HG03064 (cell line): ENCODE data around the gene B3GALT4.

Source experiments
- ATAC-seq: cut with Tn5 transposase; IDR thresholded peaks from one replicate; pipeline ENCODE4 v1.9.1; 2021; ENCODE audit warnings: low read depth; ENCODE audit not compliant: unreplicated experiment

B3GALT4 gene

DNA sequence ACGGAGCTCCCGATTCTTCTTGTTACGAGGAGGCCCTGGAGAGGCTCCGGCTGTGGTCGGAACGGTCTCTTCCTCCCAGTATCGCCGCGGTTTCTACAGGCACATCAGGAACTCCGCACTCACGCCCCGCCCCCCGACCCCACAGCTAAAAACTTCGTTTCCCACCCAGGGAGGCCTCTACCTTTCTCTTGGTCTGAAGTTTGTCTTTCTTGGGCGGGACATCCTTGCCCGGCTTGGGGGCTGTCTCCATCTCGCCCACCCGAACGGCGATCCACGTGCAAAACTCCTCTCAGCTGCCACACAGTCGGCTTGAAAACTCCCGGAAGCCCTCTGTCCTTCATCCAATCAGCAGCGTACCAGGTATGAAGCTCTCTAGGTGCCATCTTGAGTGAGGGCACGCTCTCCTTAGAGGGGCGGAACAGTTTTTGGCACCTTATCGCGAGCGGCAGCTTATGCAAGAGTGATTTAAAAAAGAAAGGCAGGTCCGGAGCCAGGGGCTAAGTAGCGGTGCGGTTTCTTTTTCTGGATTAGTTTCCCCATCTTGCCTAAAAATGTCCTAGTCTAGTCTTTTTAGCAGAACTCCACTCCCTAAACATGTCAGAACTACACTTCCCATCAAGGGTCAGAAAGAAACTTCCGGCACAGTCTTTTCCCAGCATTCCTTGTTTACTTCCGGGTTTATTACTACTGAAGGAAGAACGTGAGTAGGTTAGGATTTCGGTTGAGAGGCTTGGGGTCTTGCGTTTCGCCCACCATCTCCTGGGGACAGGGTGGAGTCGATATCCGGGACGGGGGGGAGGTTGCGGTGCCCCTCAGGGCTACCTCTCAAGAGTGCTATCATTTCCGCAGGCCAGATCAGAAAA is 12.2 kb downstream of the B3GALT4 start, which contains the start of the genes PFDN6 and WDR46:
Gene PFDN6, plus strand, starts transcription at position 681 of the 863 bp plus-strand sequence. CDS start 256 bp downstream, outside the sequence.
Gene WDR46, minus strand, starts transcription at position 319 of the 863 bp plus-strand sequence. Its CDS starts 69 bp downstream, at position 250.
- ATAC-seq: peak; percentile 65

DNA sequence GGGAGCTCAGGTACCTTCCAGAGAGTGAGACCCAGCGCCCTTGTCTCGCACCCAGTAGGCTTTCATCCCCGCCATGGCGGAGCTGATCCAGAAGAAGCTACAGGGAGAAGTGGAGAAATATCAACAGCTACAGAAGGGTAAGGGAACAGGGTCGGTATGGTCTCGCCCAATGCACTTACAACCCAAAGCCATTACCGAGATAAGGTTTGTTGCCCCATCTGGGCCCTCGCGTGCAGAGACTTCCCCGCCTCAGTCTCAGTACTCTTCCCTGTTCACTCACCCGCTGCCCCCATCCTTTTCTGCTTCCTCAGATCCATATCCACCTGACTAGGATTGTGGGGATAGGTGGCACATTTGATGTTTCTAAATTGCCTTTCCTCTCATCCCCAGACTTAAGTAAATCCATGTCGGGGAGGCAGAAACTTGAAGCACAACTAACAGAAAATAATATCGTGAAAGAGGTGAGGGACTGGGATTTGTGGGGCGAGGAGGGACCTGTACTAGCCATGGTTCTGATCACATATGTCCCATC is 12.9 kb downstream of the B3GALT4 start:
- ATAC-seq: no peak

DNA sequence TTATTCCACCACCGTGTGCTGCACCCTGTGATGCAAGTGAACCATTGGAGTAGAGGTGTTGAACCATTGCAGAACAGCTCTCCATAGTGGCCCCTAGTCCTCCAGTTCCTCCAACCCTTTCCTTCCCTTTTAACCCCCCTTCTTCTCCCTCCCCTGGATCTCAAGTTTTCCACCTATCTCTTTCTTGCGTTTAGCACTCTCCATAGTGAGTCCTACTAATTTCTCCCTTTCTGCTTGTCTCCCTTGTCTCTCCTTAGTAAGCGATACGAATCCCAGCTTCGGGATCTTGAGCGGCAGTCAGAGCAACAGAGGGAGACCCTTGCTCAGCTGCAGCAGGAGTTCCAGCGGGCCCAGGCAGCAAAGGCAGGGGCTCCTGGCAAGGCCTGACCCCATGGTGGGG is 13.5 kb downstream of the B3GALT4 start:
- no peak for ATAC-seq

DNA sequence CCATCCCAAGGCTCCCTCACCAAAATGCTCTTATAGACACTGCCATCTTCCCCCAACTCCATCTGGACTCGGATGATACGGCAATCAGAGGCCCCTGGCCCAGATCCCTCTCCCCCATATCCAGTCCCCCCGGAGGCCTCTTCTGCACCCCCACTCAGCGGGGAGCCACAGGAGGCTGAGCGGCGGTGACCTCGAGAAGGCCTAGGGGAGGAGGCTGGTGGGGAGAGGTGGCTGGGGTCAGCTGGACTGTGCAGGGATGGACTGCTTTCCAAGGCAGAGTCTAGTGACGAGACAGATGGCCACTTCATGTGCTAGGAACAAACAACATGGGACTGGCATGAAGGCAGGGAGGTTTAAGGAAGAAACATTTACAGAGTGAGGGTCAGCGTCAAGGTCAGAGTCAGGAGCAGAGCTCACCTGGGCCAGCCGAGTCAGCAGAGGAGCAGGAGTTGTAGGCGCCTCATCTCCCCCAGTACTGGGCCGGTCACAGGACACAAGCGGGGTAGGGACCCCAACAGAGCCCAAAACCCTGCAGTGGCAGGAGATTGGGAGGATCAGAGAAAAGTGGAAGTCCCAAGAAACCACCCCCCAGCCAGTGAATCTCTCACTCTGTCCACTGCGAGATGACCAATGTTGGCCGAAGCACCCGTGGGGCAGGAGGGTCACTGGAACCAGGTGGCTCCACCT is 16.2 kb downstream of the B3GALT4 start:
- ATAC-seq: no peak

DNA sequence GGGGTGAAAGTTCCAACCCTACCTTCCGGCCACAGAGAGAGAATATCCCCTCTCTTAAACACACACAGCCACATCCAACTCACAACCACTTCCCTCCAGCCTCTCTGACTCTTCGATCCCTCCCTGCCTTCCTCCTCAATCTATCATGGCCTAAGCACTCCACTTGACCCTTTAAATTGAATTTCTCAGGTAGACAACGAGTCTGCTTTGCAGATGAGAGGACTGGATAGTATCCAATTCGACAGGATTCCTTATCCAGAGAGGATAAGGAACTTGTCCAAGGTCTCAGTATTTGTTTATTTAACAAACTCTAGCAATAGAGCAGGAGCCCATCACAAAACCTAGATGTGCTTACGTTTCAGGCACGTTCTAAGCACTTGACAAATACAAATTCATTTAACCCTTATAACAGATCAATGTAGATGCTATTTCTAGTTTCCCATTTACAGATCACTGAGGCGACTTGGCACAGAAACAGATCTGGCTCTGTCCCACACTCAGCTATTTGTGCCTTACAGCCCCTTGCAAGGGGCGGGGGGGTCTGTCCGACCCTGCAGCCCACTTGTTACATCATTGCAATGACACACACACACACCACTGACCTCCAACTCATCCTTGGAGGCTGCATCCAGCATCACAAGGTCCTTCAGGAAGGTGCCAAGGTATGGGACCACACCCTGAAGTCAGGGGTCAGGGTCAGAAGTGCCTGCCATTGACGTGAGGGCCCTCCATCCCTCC is 17.3 kb downstream of the B3GALT4 start:
- no peak for ATAC-seq

DNA sequence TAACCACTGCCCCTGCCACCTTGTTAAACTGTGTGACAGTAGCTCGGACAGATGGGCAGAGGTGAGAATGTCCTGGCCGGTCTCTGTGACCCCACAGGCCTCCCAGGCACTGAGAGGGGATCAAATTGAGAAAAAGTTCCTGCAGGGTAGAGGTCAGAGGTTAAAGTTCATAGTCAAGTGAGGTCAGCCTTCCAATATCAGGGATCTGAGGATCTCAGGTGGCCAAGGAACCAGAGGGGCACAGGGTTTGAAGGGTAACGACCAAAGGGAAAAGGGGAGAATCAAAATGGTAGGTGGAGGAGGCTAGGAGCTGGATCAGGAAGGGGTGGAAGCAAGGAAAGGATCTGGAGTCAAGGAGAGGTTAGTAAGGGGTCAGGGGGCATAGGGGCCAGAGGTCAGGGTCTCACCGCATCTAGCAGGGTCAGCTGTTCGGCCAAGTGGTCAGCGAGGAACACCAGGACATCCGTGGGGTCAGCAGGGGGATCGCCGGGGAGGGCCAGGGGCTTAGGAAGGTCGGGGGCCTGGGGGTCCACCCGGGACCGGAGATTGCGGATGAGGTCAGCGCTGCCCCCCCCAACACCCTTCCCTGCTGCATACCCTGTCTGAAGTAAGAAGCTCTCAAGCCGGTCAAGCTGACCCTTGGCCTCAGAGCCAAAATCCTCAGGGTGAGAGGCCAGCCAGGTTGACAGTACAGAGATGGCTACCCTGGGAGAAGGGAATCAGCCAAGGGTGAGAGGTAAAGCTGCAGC is 18.9 kb downstream of the B3GALT4 start:
- no peak for ATAC-seq

DNA sequence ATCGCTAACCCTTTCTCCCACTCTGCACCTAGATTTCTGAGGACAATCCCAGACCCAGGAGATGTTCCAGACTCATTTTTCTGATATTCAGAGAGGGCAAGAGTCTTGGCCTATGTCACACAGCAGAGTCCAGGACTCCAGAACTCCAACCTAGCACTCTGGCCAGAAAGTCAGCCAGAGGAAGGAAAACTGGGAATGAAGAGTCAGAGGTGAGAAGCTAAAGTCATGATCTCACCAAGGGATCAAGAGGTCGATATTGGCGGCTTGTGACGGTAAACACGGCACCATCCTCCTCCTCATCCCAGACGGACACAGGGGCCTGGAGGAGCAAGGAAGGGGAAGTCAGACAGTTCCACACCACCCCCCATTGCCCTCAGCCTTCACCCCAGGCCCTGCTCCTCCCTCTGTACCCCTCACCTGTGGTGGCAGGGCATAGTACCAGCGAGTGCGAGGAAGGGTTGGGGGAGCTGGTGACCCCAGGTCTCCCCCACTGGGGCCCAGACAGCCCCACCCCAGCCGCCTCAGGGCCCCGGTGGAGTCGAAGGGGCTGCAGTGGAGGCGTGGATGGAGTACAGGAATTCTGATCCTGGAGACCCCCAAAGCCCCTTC is 20.0 kb downstream of the B3GALT4 start:
- ATAC-seq: no peak

DNA sequence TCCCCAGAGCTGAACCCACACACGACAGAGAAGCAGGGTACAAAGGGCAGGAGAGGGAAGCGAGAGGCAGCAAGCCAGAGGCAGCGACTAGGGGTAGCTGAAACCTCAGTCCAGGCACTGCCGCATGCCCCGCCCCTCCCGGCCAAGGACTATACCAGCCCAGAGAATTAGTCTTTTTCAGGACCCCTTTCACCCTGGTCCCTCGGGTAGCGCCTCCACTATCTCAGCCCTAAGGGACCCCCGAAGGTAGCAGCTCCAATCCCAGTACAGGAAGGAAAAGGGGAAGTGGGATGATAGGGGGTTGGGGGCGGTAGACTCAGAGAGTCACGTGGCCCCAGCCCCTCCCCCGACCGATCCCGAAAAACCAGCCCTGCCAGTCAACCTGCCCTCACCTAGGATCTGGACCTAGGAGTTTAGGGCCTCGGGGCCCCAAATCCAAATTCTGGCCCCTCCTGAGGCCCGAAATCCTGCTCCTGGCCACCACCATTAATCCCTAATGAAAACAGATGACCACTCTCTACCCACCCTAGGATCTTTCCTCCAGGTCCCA is 20.6 kb downstream of the B3GALT4 start:
- ATAC-seq: no peak

DNA sequence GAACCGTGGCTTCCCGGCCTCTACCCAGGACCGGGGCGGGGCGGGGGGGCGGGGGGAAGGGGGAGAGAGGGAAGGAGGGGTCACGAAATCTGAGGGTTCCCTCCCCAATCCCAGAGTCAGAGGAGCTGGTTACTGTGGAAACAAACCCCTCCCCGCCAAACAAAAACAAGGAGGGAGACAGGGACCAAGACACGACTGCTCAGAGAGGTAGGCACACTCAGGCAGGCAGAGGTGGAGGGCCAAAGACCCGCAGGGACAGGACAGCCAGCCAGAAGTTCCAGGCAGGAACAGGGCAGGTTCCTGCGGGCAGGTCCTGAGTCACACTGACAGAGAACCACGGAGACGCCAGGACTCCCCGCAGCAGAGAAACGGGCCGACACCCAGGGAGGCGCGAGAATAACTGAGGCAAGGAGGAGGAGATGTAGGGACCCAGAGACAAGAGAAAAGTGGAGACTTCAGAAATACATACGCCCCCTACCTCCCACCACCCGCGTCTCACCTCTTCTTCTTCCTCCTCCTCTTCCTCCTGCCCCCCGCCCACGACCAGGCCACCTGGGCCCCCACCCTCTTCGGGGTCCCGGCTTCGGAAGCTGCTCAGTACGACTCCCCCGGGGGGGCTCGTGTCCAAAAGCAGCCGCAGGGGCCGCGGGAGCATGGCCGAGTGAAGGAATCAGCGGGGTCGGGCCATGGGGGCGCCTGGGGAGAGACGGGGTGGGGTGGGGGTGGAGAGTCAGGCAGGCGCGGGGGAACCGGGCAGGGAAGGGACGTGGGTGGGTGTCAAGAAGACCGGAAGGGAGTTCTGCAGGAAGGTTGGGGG is 21.2 kb downstream of the B3GALT4 start:
- no peak for ATAC-seq

DNA sequence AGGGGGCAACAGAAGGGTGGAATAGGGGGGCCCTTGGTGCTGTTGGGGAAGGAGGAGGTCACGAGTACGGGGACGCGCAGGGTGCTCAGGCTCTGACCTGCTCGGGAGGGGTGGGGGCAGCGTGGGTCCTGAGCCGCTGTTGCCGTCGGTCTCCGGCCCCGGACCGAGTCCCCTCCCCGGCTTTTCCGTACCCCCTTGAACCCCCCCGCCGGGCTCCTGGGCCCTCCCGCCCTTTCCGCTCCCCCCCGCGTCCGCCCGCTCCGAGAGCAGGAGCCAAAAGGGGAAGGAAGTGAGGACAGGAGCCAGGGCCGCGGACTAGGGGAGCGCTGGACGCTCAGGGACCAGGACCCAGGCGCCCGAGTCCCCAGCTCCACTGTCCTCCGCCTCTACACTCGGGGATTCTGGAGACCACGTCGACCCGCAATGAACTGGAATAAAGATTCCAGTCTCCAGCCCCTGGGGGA is 21.9 kb downstream of the B3GALT4 start, which contains the start of gene RGL2:
Gene RGL2, minus strand, starts transcription at position 170 of the 464 bp plus-strand sequence. CDS start 332 bp downstream, outside the sequence.
- no peak for ATAC-seq

DNA sequence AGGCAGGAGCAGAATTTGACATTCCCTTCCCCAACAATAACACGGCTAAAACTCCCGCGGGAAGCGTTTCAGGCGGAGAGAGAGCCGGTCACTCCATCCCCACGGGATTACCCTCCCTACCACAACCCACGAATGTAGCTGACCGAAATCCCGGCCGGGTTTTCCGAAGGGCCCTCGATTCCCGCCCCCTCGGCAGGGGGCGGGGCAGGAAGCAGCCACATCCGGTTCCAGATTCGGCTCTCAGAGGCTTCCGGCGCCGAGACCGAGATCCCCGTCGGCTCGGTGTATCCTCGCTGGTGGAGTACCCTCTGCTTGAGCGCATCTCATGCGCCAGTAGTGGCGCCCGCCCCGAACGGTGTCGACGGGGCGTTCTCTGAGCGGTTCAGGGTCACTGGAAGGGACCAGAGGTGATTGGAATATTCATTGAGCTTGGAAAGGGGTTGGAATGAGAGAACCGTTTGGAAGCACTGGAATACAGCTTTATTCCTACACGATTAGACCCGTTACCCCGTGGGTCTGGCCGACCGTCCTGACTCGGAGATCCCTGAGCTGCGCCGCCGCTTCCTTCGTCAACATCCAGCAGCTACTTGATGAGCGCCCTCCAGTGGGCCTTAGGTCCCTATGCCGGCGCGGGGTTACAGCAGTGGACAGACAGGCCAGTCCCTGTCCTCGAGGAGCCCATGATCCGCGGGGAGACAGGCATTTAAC is 22.5 kb downstream of the B3GALT4 start:
- ATAC-seq: peak; percentile 69

DNA sequence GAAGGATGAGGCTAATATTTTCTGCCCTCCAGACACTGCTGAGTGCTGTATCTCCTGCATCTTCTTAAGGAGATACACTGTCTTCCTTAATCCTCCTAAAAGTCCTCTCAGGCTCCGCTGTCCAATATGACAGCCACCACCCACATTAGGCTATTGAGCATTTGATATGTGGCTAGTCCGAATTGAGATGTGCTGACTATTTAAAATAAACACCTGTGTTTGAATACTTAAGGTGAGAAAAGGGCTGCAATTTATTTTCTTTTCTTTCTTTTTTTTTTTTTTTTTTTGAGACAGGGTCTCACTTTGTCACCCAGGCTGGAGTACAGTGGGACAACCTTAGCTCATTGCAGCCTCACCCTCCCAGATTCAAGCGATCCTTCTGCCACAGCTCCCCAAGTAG is 25.0 kb downstream of the B3GALT4 start:
- ATAC-seq: no peak

DNA sequence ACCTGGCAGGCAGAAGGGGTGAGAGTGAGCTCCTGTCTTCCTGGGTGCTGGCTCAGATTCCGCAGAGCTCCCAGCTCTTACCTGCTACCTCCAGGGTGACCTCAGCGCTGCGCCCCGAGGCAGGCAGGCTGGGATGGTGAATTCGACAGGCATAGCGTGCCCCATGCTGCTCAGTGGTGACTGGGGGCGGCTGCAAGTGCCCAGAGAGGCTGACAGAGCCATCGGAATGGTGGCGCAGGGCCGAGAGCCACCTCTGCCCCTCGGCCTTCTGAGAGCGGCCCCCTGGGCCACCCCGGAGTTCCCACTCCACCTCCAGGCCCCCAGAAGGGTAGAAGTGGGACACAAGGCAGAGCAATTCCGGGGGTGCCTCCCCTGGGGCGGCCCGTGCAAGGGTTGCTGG is 27.3 kb downstream of the B3GALT4 start:
- ATAC-seq: no peak

DNA sequence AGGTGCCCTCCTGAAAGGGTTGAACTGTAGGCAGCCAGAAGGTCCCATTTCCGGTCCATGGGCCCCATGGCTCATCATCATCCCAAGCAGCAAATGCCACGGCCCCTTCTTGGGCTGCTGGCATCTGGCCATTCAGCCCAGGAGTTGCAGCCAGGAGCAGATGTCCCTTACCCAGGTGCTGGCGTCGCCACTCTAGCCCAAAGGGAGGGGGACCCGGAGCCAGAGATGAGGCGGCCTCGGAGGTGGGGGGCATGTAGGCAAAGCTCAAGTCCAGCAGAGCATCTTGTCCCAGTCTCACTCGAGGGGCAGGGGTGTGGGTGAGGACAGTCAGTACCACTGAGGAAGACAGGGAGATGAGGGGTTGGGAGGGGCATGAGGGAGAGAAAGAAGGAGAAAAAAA is 28.1 kb downstream of the B3GALT4 start:
- ATAC-seq: no peak

DNA sequence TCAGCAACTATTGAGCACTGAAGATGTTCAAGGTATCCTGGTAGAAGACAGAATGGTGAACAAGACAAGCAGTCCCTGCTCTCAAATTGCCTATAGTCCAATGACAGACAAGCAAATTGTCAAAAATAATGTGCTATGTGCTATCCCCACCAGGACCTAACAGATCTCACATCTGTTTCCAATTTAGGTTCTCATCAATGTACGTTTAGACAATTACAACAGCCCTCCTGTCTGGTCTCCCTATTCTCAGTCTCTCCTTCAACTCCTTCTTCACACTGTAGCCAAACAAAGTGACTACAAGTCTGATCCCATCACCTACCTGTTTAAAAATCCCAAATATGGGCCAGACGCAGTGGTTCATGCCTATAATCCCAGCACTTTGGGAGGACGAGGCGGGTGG is 29.4 kb downstream of the B3GALT4 start:
- ATAC-seq: no peak

DNA sequence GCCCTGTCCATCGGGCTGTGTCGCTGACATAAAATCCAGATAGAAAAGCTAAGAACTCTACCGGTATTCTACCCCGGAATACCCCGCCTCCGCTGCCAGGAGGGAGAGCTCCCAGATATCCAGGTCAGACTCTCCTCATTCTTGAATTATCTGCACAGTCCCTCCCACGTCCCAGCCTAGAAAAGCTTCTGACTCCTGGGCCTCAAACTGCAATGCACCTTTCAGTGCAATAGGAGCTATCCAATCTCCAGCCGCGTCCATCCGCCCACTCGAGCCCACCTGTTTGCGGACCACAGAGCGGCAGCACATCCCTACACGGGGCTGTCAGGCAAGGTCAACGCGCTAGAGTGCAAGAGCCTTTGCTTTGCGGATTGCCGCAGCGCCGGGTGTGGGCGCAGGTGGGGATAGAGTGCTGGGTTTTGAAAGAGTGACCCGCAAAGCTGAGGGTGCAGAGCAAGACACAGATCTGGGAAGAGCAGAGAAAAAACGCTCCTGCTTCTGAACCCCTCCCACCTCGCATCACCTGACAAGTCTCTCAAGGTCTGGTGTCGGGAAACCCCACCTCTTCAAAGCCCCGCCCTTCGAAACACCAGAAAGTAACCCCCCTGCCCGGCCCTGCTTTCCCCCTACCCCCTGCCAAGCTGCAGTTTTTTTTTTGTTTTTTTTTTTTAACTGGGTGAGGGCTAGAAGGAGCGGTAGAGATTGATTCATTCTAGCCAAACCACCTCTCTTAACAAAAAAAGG is 35.6 kb downstream of the B3GALT4 start:
- no peak for ATAC-seq

DNA sequence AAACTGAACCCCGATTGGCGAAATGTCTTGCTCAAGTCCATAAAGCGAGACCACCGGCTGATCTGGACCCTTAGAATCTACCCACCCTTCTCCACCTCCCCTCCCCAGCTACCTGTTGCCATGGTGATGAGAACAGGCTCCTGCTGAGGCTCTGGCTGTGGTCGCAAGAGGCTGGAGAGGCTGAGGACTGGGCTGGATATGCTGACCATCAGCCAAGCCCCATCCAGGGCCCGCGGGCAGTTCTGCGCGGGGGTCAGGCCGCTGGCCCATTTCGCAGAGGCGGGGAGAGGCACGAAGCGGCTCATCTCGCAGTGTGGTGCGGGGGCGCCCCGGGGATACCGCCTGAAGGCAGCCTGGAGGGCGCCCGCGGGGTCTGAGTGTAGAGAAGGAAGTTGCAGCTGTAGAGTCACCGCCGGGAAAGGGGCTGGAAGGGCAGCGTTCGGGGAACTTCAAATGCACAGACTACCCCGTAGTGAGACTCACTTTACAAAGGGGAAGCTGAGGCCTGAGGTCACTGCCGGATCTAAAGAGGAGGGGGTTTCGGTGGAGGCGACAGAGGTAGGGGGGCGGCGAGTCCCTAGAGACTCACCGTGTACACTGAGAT is 36.3 kb downstream of the B3GALT4 start:
- no peak for ATAC-seq
